Effector CD8-positive, alpha-beta T cell (primary cell): ENCODE measurements around the gene LRRC63.
"Not testable (repeated sequence)": the region's sequence is repeated elsewhere in the genome, so short reads cannot be mapped to it uniquely, and the experiment has no call there.

Source experiments
- DNase-seq: peaks from one replicate; lab custom pipeline; 2025; lab: John Stamatoyannopoulos, UW

Gene LRRC63

GRCh38 chr13:46181840-46182490, 29.8 kb upstream of the LRRC63 start, which contains the start of gene LCP1:
LCP1 (minus strand) TSS chr13:46182177; CDS start chr13:46159662, 22,515 bp downstream.
- peak; percentile 68 for DNase-seq

- no peak for DNase-seq
Measured at GRCh38 chr13:46182491-46182877, 29.2 kb upstream of the LRRC63 start.

GRCh38 chr13:46183018-46183946, 28.4 kb upstream of the LRRC63 start:
- no peak for DNase-seq

GRCh38 chr13:46184277-46184699, 27.4 kb upstream of the LRRC63 start:
- DNase-seq, result peak; percentile 53

- no peak for DNase-seq
Measured at GRCh38 chr13:46185634-46186033, 26.1 kb upstream of the LRRC63 start.

- DNase-seq, result no peak
Measured at GRCh38 chr13:46192412-46192811, 19.3 kb upstream of the LRRC63 start.

- no peak for DNase-seq
Measured at GRCh38 chr13:46195016-46195415, 16.7 kb upstream of the LRRC63 start.

- DNase-seq, result no peak
Measured at GRCh38 chr13:46197299-46198048, 14.3 kb upstream of the LRRC63 start.

- no peak for DNase-seq
Measured at GRCh38 chr13:46198696-46199193, 13.0 kb upstream of the LRRC63 start.

GRCh38 chr13:46202188-46202795, 9.4 kb upstream of the LRRC63 start:
- no peak for DNase-seq

GRCh38 chr13:46202966-46203365, 8.8 kb upstream of the LRRC63 start:
- no peak for DNase-seq

GRCh38 chr13:46206143-46206542, 5.6 kb upstream of the LRRC63 start:
- no peak for DNase-seq

- no peak for DNase-seq
Measured at GRCh38 chr13:46207828-46208227, 3.9 kb upstream of the LRRC63 start.

GRCh38 chr13:46210362-46211083, 1.2 kb upstream of the LRRC63 start:
- DNase-seq, result no peak

- DNase-seq, result peak; percentile 2
Measured at GRCh38 chr13:46211116-46211482, 629 bp upstream of the LRRC63 start.

- no peak for DNase-seq
Measured at GRCh38 chr13:46213242-46213641, 1.5 kb downstream of the LRRC63 start.

GRCh38 chr13:46214741-46215140, 3.0 kb downstream of the LRRC63 start:
- DNase-seq, result not testable (repeated sequence)

- DNase-seq, result not testable (repeated sequence)
Measured at GRCh38 chr13:46220234-46220633, 8.5 kb downstream of the LRRC63 start.

- no peak for DNase-seq
Measured at GRCh38 chr13:46229251-46229650, 17.5 kb downstream of the LRRC63 start.

GRCh38 chr13:46232281-46232680, 20.6 kb downstream of the LRRC63 start:
- DNase-seq, result no peak

- DNase-seq, result no peak
Measured at GRCh38 chr13:46235286-46235685, 23.6 kb downstream of the LRRC63 start.
